CD4-positive, alpha-beta T cell treated with Interleukin-15 for 1 hour (primary cell): ENCODE data around the gene UCHL3.

ENCODE experiments used
- DNase-seq: peaks from one replicate; pipeline ENCODE4 v3.0.0-alpha.2; 2020

UCHL3 gene

GRCh38 chr13:75550159-75550567, 572 bp downstream of the UCHL3 start:
- no peak for DNase-seq

GRCh38 chr13:75554464-75554863, 4.9 kb downstream of the UCHL3 start:
- no peak for DNase-seq

GRCh38 chr13:75554981-75555380, 5.4 kb downstream of the UCHL3 start:
- DNase-seq: no peak

GRCh38 chr13:75555836-75556235, 6.2 kb downstream of the UCHL3 start:
- no peak for DNase-seq

GRCh38 chr13:75556961-75557360, 7.4 kb downstream of the UCHL3 start:
- DNase-seq: no peak

- no peak for DNase-seq
These were observed 8.7 kb downstream of the UCHL3 start for GRCh38 chr13:75558145-75558840.

GRCh38 chr13:75566658-75567057, 17.1 kb downstream of the UCHL3 start:
- no peak for DNase-seq

GRCh38 chr13:75569576-75569975, 20.0 kb downstream of the UCHL3 start:
- no peak for DNase-seq

- no peak for DNase-seq
These were observed 29.9 kb downstream of the UCHL3 start for GRCh38 chr13:75579529-75579928.

GRCh38 chr13:75581874-75582640, 32.5 kb downstream of the UCHL3 start:
- DNase-seq: no peak

- no peak for DNase-seq
These were observed 33.5 kb downstream of the UCHL3 start for GRCh38 chr13:75583091-75583490.

- DNase-seq: no peak
These were observed 35.6 kb downstream of the UCHL3 start for GRCh38 chr13:75585153-75585552.

GRCh38 chr13:75587679-75588078, 38.1 kb downstream of the UCHL3 start:
- DNase-seq: no peak

GRCh38 chr13:75596657-75597182, 47.1 kb downstream of the UCHL3 start:
- no peak for DNase-seq

- no peak for DNase-seq
These were observed 50.8 kb downstream of the UCHL3 start for GRCh38 chr13:75600371-75600770.

GRCh38 chr13:75603038-75603437, 53.4 kb downstream of the UCHL3 start:
- no peak for DNase-seq

- DNase-seq: no peak
These were observed 57.9 kb downstream of the UCHL3 start for GRCh38 chr13:75607447-75607846.

- DNase-seq: no peak
These were observed 60.9 kb downstream of the UCHL3 start for GRCh38 chr13:75610466-75610865.

GRCh38 chr13:75612354-75612753, 62.8 kb downstream of the UCHL3 start:
- no peak for DNase-seq

- no peak for DNase-seq
These were observed 67.6 kb downstream of the UCHL3 start for GRCh38 chr13:75617230-75617629.

- no peak for DNase-seq
These were observed 68.7 kb downstream of the UCHL3 start for GRCh38 chr13:75618308-75618707.

GRCh38 chr13:75620020-75620419, 70.4 kb downstream of the UCHL3 start:
- DNase-seq: no peak

GRCh38 chr13:75621147-75621546, 71.6 kb downstream of the UCHL3 start:
- DNase-seq: no peak

GRCh38 chr13:75628801-75629200, 79.2 kb downstream of the UCHL3 start:
- no peak for DNase-seq
